ENCODE results near the gene KCNH2. TPM values are rescaled to one million over a fixed set of nuclear protein-coding genes. Genes with fewer than 3 reads are reported as not detected.
A peak's percentile ranks its signal among the peaks of the same experiment; 100 is the strongest.

The KCNH2 gene
- total and polyA plus RNA-seq, 4 donors: 0.18 to 74.6 (median 0.33) TPM; not detected in 1

DNA sequence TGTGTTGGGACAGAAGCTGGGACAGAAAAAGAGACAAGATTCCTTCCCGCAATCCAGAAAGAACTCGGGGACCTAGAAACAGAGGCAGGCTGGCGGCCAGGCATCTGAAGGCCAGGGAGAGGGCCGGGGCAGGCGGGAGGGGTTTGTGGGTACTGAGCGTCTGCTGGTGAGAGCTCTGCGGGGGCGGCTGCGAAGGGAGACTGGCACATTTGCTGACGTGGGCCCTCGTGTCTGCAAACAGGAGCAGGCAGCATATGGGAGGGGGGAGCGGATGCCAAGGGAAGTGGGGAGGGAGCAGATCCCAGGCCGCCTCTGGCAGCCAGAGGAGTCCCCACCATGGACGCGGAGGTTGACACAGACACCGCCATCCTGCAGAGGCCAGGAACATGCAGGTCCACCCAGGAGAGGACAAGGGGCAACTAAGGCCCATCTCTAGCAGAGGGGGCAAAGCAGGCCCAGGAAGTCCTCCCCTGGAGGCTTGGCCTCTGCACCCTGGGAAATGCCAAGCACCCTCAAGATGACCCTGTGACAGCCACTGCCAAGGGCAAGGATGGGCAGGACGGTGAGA lies 32.2 kb downstream of the KCNH2 start:
- Histone ChIP-seq H3K4me3 (ENCODE audit: low read depth in 1 of 3, low read length in 3 of 3) (no peak overlapping the region), H3K36me3 (ENCODE audit: control insufficient read depth in 4 of 4, insufficient read depth in 3 of 4, low read depth in 1 of 4, low read length in 3 of 4) (no peaks in the 10 kb centered on the region), H3K27ac (ENCODE audit: low read depth in 1 of 2, low read length in 2 of 2) (no peak overlapping the region), H3K9me3 (ENCODE audit: control insufficient read depth in 4 of 4, low read length in 3 of 4) (no peaks in the 10 kb centered on the region), H3K4me1 (ENCODE audit: control insufficient read depth in 4 of 4, insufficient read depth in 4 of 4, low read length in 3 of 4) (no peaks in the 10 kb centered on the region), H3K9ac (ENCODE audit: low read depth in 1 of 2, low read length in 2 of 2) (no peak overlapping the region), H3K27me3 (ENCODE audit: control insufficient read depth in 4 of 4, insufficient read depth in 4 of 4, low read length in 3 of 4) (peaks cover 0 to 2% (median 0%) of the 10 kb centered on the region in 4 donors)
- TF ChIP-seq TAF1 (conservative IDR thresholded peaks at IDR 0.05): no peak
- no peak for TF ChIP-seq NR2F2 (IDR thresholded peaks at IDR 0.05)
- 75% methylated on average over 17 of the region's 17 CpGs for WGBS
- peak; percentile 33 for DNase-seq (ENCODE audit: low spot score)

DNA sequence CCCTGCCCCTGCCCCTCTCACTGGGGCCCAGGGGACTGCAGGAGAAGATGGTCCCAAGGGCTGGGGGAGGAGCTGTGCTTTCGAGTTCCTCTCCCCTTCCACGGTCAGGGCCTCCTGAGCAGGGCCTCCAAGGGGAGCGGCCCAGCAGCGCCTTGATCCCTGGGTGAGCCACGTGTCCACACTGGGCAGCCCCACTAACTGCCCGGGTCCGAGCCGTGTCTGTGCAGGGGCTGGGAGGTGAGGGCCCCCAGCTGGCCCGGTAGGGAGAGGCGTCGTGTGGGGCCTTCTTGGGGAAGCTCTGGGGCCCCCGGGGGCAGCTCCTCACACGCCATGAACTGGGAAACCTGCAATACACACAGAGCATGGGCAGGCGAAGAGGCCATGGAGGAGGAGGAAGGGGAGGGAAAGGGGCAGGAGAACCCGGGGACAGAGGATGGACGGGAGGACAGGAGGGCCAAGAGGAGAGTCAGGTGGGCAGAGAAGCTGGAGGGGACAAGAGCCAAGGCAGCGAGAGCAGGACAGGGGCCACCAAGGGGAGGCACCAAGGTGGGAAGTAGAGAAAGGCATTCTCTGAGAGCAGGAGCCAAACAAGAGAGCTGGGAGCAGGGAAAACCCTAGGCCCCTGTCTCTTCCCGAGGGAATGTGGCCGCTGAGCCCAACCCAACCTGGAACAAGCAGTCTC lies 32.8 kb downstream of the KCNH2 start:
- TF ChIP-seq, protein P1, sequence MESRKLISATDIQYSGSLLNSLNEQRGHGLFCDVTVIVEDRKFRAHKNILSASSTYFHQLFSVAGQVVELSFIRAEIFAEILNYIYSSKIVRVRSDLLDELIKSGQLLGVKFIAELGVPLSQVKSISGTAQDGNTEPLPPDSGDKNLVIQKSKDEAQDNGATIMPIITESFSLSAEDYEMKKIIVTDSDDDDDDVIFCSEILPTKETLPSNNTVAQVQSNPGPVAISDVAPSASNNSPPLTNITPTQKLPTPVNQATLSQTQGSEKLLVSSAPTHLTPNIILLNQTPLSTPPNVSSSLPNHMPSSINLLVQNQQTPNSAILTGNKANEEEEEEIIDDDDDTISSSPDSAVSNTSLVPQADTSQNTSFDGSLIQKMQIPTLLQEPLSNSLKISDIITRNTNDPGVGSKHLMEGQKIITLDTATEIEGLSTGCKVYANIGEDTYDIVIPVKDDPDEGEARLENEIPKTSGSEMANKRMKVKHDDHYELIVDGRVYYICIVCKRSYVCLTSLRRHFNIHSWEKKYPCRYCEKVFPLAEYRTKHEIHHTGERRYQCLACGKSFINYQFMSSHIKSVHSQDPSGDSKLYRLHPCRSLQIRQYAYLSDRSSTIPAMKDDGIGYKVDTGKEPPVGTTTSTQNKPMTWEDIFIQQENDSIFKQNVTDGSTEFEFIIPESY (IDR thresholded peaks at IDR 0.05): no peak
- TF ChIP-seq, protein P2, sequence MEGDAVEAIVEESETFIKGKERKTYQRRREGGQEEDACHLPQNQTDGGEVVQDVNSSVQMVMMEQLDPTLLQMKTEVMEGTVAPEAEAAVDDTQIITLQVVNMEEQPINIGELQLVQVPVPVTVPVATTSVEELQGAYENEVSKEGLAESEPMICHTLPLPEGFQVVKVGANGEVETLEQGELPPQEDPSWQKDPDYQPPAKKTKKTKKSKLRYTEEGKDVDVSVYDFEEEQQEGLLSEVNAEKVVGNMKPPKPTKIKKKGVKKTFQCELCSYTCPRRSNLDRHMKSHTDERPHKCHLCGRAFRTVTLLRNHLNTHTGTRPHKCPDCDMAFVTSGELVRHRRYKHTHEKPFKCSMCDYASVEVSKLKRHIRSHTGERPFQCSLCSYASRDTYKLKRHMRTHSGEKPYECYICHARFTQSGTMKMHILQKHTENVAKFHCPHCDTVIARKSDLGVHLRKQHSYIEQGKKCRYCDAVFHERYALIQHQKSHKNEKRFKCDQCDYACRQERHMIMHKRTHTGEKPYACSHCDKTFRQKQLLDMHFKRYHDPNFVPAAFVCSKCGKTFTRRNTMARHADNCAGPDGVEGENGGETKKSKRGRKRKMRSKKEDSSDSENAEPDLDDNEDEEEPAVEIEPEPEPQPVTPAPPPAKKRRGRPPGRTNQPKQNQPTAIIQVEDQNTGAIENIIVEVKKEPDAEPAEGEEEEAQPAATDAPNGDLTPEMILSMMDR (IDR thresholded peaks at IDR 0.05; ENCODE audit: low read depth, low read length, missing input control): no peak
- TF ChIP-seq HNF4A (conservative IDR thresholded peaks at IDR 0.05): no peak
- no peak for TF ChIP-seq SP1 (IDR thresholded peaks at IDR 0.05)
- no peak for TF ChIP-seq JUND (IDR thresholded peaks at IDR 0.05)
- no peak for TF ChIP-seq FOXA1 (IDR thresholded peaks at IDR 0.05)
- no peak for TF ChIP-seq FOXA2 (IDR thresholded peaks at IDR 0.05)
- no peak for TF ChIP-seq EGR1 (IDR thresholded peaks at IDR 0.05; ENCODE audit: low read depth in 2 of 2)
- TF ChIP-seq, protein P3, sequence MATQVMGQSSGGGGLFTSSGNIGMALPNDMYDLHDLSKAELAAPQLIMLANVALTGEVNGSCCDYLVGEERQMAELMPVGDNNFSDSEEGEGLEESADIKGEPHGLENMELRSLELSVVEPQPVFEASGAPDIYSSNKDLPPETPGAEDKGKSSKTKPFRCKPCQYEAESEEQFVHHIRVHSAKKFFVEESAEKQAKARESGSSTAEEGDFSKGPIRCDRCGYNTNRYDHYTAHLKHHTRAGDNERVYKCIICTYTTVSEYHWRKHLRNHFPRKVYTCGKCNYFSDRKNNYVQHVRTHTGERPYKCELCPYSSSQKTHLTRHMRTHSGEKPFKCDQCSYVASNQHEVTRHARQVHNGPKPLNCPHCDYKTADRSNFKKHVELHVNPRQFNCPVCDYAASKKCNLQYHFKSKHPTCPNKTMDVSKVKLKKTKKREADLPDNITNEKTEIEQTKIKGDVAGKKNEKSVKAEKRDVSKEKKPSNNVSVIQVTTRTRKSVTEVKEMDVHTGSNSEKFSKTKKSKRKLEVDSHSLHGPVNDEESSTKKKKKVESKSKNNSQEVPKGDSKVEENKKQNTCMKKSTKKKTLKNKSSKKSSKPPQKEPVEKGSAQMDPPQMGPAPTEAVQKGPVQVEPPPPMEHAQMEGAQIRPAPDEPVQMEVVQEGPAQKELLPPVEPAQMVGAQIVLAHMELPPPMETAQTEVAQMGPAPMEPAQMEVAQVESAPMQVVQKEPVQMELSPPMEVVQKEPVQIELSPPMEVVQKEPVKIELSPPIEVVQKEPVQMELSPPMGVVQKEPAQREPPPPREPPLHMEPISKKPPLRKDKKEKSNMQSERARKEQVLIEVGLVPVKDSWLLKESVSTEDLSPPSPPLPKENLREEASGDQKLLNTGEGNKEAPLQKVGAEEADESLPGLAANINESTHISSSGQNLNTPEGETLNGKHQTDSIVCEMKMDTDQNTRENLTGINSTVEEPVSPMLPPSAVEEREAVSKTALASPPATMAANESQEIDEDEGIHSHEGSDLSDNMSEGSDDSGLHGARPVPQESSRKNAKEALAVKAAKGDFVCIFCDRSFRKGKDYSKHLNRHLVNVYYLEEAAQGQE (IDR thresholded peaks at IDR 0.05): no peak
- no peak for TF ChIP-seq YY1 (IDR thresholded peaks at IDR 0.05)
- TF ChIP-seq RXRA (IDR thresholded peaks at IDR 0.05): no peak
- 65% methylated on average over 19 of the region's 19 CpGs for WGBS
- Histone ChIP-seq H3K4me1 (ENCODE audit: control insufficient read depth in 4 of 4, insufficient read depth in 4 of 4, low read length in 3 of 4) (no peaks in the 10 kb centered on the region), H3K36me3 (ENCODE audit: control insufficient read depth in 4 of 4, insufficient read depth in 3 of 4, low read depth in 1 of 4, low read length in 3 of 4) (no peaks in the 10 kb centered on the region), H3K27ac (ENCODE audit: low read depth in 1 of 2, low read length in 2 of 2) (no peak overlapping the region), H3K4me3 (ENCODE audit: low read depth in 1 of 3, low read length in 3 of 3) (no peak overlapping the region), H3K9me3 (ENCODE audit: control insufficient read depth in 4 of 4, low read length in 3 of 4) (no peaks in the 10 kb centered on the region), H3K9ac (ENCODE audit: low read depth in 1 of 2, low read length in 2 of 2) (no peak overlapping the region), H3K27me3 (ENCODE audit: control insufficient read depth in 4 of 4, insufficient read depth in 4 of 4, low read length in 3 of 4) (peaks cover 0 to 2% (median 0%) of the 10 kb centered on the region in 4 donors)
- peak; percentile 33 for DNase-seq (ENCODE audit: low spot score)
